ENCODE results near the gene TXNL4B. TPM values are rescaled to one million over a fixed set of nuclear protein-coding genes. Genes with fewer than 3 reads are reported as not detected.

TXNL4B gene
- total RNA-seq (ENCODE audit: low replicate concordance), result 8.1 and 24.8 TPM in 2 replicates

DNA sequence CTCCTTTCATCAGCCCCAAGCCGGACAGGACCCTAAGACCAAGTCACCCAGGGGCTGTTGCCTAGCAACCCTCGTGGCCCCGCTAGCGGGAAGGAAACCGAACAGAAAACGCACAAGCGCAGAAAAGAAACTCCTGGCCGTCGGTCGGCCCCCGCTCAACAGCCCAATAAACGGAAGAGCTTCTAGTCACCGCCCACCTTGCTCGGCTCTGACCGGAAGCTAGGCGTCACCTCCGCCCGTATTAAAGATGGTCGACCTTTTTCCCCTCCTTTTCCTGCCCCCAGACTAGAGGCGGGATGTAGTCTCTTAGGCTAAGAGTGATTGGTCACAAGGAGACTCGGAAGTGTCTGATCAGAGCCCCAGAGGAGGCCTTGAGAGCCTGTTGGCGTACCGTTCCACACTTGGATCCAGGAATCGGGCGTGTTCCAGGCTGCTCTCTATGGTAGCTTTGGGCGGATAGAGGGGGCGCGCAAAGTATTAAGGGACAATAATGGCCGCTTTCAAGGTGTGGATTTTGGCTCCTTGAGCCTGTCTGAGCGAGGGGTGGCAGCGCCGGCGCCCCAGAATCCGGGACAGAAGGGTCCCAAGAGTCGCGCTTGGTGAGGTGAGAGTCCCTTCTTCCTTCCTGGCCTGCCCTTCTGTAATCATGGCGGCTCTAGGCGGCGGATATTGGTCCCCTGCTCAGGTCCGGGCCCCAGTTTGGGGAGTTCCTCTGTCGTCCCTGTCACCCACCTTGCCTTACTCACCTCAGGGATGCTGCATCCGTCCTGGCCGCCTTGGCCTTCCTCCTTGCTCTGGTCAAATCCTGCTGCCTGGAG, at the start of gene TXNL4B, which contains the start of gene DHX38:
Gene TXNL4B, minus strand, starts transcription at position 173 of the 818 bp plus-strand sequence. CDS start 2,871 bp downstream, outside the sequence.
Gene DHX38, plus strand, starts transcription at position 400 of the 818 bp plus-strand sequence. CDS start 2,311 bp downstream, outside the sequence.
- H3K4me3 ChIP-seq (ENCODE audit: low read depth, low read length), result peak within 1 kb of the TSS; percentile 99
- TF ChIP-seq, protein P1, sequence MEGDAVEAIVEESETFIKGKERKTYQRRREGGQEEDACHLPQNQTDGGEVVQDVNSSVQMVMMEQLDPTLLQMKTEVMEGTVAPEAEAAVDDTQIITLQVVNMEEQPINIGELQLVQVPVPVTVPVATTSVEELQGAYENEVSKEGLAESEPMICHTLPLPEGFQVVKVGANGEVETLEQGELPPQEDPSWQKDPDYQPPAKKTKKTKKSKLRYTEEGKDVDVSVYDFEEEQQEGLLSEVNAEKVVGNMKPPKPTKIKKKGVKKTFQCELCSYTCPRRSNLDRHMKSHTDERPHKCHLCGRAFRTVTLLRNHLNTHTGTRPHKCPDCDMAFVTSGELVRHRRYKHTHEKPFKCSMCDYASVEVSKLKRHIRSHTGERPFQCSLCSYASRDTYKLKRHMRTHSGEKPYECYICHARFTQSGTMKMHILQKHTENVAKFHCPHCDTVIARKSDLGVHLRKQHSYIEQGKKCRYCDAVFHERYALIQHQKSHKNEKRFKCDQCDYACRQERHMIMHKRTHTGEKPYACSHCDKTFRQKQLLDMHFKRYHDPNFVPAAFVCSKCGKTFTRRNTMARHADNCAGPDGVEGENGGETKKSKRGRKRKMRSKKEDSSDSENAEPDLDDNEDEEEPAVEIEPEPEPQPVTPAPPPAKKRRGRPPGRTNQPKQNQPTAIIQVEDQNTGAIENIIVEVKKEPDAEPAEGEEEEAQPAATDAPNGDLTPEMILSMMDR (IDR thresholded peaks at IDR 0.05; ENCODE audit: insufficient read depth, low read length), result no peak
- DNase-seq (ENCODE audit: low read depth), result peak; percentile 99

DNA sequence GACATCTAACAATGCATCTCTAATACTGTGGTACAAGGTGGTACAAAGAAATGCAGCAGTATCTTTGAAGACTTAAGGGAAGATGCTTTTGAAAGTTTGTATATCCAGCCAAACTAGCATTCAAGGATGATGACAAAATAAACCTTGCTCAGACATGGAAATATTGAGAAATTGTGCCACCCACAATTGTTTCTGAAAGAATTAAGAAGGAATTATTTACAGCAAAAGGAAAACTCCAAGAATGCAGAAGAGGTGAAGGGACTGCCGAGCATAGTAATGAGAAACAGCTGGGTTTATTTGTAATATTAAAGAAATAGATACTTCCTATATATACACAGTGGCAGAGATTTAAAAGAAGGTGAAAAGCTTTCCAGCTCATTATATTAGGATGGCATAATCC, 49.1 kb upstream of the TXNL4B start:
- TF ChIP-seq, protein P1 (IDR thresholded peaks at IDR 0.05; ENCODE audit: insufficient read depth, low read length), result no peak
- DNase-seq (ENCODE audit: low read depth), result no peak
- no peak overlapping the region for H3K4me3 ChIP-seq (ENCODE audit: low read depth, low read length)

DNA sequence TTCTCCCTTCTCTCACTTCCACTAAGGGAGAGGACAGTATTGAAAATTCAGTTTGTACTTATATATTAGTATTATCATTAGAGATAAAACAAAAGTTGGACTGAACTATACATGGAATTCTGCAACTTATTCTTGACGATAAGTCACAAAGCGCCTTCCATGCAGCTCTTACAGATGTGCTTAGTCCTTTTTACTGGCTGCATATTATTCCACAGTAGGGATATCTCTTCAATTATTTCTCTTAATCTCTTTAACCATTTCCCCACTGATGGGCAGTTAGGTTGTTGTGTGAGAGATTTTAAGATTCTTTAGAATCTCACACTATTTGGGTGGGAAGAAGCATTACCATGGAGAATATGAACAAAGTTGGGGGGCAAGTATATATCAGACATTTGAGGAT, 46.5 kb upstream of the TXNL4B start:
- DNase-seq (ENCODE audit: low read depth), result no peak
- H3K4me3 ChIP-seq (ENCODE audit: low read depth, low read length), result no peak overlapping the region
- TF ChIP-seq, protein P1 (IDR thresholded peaks at IDR 0.05; ENCODE audit: insufficient read depth, low read length), result no peak

DNA sequence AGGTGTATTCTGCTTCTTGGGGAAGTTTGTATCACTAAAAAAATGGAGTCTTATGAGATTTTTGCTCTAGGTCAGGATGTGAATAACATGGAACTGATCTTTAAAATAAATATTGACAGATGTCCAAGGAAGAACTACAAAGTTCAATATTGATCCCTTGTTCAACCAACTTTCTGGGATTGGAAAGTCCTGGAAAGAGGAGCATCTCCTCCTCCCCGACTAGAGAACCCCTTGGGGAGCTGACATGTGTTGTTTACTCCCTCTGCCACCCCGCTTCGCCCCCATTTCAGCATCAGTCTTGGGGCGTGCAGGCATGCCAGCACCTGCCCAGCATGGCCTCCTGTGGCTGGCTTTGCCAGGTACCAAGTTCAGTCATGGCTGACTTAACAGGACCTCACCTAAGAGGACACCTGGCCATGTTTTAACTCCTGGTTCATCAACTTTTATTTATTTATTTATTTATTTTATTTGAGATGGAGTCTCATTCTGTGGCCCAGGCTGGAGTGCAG, 44.7 kb upstream of the TXNL4B start:
- TF ChIP-seq, protein P1 (IDR thresholded peaks at IDR 0.05; ENCODE audit: insufficient read depth, low read length), result no peak
- no peak overlapping the region for H3K4me3 ChIP-seq (ENCODE audit: low read depth, low read length)
- DNase-seq (ENCODE audit: low read depth), result no peak

DNA sequence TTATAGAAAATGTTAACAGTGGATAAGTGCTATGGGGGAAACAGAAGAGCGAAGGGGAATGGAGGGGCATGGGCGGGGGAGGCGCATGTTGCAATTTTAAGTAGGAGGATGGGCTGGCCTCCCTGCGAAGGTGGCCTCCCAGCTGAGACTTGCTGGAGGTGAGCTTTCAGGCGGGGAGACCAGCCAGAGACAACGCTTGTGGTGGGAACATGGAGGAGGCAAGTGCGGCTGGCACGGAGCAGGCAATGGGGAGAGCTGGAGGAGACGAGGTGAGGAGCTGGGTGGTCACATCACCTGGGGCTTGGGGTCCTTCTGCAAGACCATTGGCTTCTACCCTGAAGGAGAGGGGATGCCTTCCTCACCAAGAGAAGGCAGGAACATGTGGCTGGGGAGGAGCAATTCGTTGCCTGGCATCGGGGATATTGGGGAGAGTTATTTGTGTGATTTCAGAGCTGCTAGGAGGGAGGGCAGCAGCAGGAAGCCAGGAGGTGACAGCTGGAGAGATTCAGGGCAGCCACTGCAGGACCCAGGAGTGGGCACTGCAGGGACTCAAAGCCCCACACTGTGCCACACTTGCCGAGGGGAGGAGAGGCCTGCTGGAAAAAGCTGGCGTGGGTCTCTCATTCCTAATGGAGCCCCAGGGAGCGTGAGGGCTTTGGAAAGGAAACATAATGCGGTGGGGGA, 44.1 kb upstream of the TXNL4B start:
- TF ChIP-seq, protein P1 (IDR thresholded peaks at IDR 0.05; ENCODE audit: insufficient read depth, low read length), result no peak
- H3K4me3 ChIP-seq (ENCODE audit: low read depth, low read length), result no peak overlapping the region
- DNase-seq (ENCODE audit: low read depth), result no peak

DNA sequence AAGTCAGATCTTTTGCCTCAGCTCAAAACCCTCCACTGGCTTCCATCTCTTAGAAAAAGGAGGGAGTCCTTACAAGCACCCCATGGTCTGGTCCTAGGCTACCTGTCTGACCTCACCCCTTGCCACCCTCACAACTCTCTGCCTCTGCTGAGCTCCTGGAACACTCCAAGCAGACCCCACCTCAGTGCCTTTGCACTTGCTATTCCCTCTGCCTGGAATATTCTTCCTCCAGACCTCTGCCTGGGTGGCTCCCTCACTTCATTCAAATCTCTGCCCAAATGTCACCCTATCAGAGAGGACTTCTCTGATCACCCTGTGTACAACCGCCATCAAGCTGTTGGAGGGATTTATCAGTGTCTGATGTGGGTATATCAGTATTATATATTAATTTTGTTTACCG, 41.1 kb upstream of the TXNL4B start:
- no peak overlapping the region for H3K4me3 ChIP-seq (ENCODE audit: low read depth, low read length)
- TF ChIP-seq, protein P1 (IDR thresholded peaks at IDR 0.05; ENCODE audit: insufficient read depth, low read length), result no peak
- no peak for DNase-seq (ENCODE audit: low read depth)
